PC-3 (cell line): Measurements from ENCODE around the gene ITGA8. TPM values are rescaled to one million over a fixed set of nuclear protein-coding genes. Genes with fewer than 3 reads are reported as not detected.

Experiments used
- ATAC-seq: fragments of 200-7000 bp; cut with Tn5 transposase; 2 replicates; pipeline ENCODE4 v1.9.1; 2020; ENCODE audit warnings: mild to moderate bottlenecking, moderate library complexity
- BruUV-seq: library from RNA; stranded (reverse); fragments of 400-500 nt; replicated peaks from 2 replicates; lab custom pipeline; 2021; lab: Mats Ljungman, UMichigan
- CTCF ChIA-PET: fragments of 300-600 bp; sonication (Branson Sonifier 250); formaldehyde crosslinking; loops from one replicate; lab custom pipeline; 2022; ENCODE audit warnings: antibody characterized with exemption; lab: Charles Lee
- POLR2A ChIA-PET: fragments of 300-600 bp; sonication (Branson Sonifier 250); formaldehyde crosslinking; loops from one replicate; lab custom pipeline; 2022; ENCODE audit warnings: antibody characterized with exemption; ENCODE audit not compliant: unreplicated experiment; lab: Charles Lee
- DNase-seq: peaks from one replicate; pipeline ENCODE4 v3.0.0-alpha.2; 2015
- H2AFZ ChIP-seq: fragments of 300-600 bp; sonication (generic); 2 replicates; pipeline ENCODE4 v1.6.0; 2016; ENCODE audit warnings: antibody characterized with exemption, low read length
- H3F3A ChIP-seq: fragments of 300-600 bp; sonication (generic); one replicate; pipeline ENCODE4 v1.6.0; 2017; ENCODE audit warnings: antibody characterized with exemption, low read length, control low read depth, mild to moderate bottlenecking; ENCODE audit not compliant: unreplicated experiment
- H3K27ac ChIP-seq: fragments of 300-600 bp; sonication (generic); 2 replicates; pipeline ENCODE4 v1.5.1; 2016; ENCODE audit warnings: mild to moderate bottlenecking, low read length
- H3K27me3 ChIP-seq: fragments of 300-600 bp; sonication (generic); 2 replicates; pipeline ENCODE4 v1.6.1; 2016; ENCODE audit warnings: low read length, mixed read lengths
- H3K36me3 ChIP-seq: fragments of 300-600 bp; sonication (generic); 2 replicates; pipeline ENCODE4 v1.6.1; 2016; ENCODE audit warnings: low read depth, mixed run types, low read length, mixed read lengths
- H3K4me1 ChIP-seq: fragments of 300-600 bp; sonication (generic); 2 replicates; pipeline ENCODE4 v1.5.1; 2016; ENCODE audit warnings: low read length; ENCODE audit not compliant: insufficient read depth
- H3K4me2 ChIP-seq: fragments of 300-600 bp; sonication (generic); 2 replicates; pipeline ENCODE4 v1.6.0; 2016; ENCODE audit warnings: low read length
- H3K4me3 ChIP-seq: fragments of 300-600 bp; sonication (generic); 2 replicates; pipeline ENCODE4 v1.5.1; 2016; ENCODE audit warnings: mild to moderate bottlenecking, low read length, mixed read lengths
- H3K79me2 ChIP-seq: fragments of 300-600 bp; sonication (generic); 2 replicates; pipeline ENCODE4 v1.6.1; 2017; ENCODE audit warnings: low read length, mixed read lengths
- H3K9ac ChIP-seq: fragments of 300-600 bp; sonication (generic); 2 replicates; pipeline ENCODE4 v1.6.0; 2016; ENCODE audit warnings: mild to moderate bottlenecking, low read length
- H3K9me2 ChIP-seq: fragments of 300-600 bp; sonication (generic); replicated peaks from 2 replicates; pipeline ENCODE4 v1.6.1; 2016; ENCODE audit warnings: mixed run types, low read length, mixed read lengths
- H3K9me3 ChIP-seq: fragments of 300-600 bp; sonication (generic); 2 replicates; pipeline ENCODE4 v1.6.1; 2016; ENCODE audit warnings: low read length, mixed read lengths
- H4K20me1 ChIP-seq: fragments of 300-600 bp; sonication (generic); 2 replicates; pipeline ENCODE4 v1.6.1; 2016; ENCODE audit warnings: low read length, mixed read lengths
- CTCF ChIP-seq: fragments of 300-600 bp; sonication (generic); conservative IDR thresholded peaks from 2 replicates; pipeline ENCODE4 v1.5.1; 2017; ENCODE audit warnings: antibody characterized with exemption, low read depth, mild to moderate bottlenecking, low read length
- EZH2 ChIP-seq: fragments of 300-600 bp; sonication (generic); IDR thresholded peaks from one replicate; pipeline ENCODE4 v1.6.1; 2017; ENCODE audit warnings: antibody characterized with exemption, mild to moderate bottlenecking, low read length; ENCODE audit not compliant: unreplicated experiment
- EZH2phosphoT487 ChIP-seq: fragments of 300-600 bp; sonication (generic); IDR thresholded peaks from 2 replicates; pipeline ENCODE4 v1.6.1; 2018; ENCODE audit warnings: mild to moderate bottlenecking, antibody characterized with exemption, low read length, borderline replicate concordance
- intact Hi-C: fragments of 100-400 bp; cut with micrococcal nuclease; formaldehyde crosslinking; loops from 2 replicates; pipeline ENCODE4 v1.9.0; 2023
- total RNA-seq: library from RNA; depleted of rRNA; stranded (reverse); fragments of >200 nt; gene quantifications from 2 replicates; pipeline ENCODE4 v1.2.3, GENCODE V29; 2014

The ITGA8 gene
- total RNA-seq, 1 experiment from 2014 or later: not detected

GRCh38 chr10:15591431-15591830, 128.3 kb downstream of the ITGA8 start:
- no TSS peak for BruUV-seq
- POLR2A ChIA-PET: no interaction called here
- no peaks in the 10 kb centered on the region for H3K79me2 ChIP-seq
- peaks cover 11% of the 10 kb centered on the region for H3K27me3 ChIP-seq
- H3K9ac ChIP-seq: no peak overlapping the region
- no peaks in the 10 kb centered on the region for H3K4me1 ChIP-seq
- H4K20me1 ChIP-seq: no peaks in the 10 kb centered on the region
- H3K36me3 ChIP-seq: no peaks in the 10 kb centered on the region
- no peak overlapping the region for H2AFZ ChIP-seq
- no peaks in the 10 kb centered on the region for H3F3A ChIP-seq
- no peak for ATAC-seq
- no peak overlapping the region for H3K27ac ChIP-seq
- intact Hi-C loops: no loop called here
- CTCF ChIA-PET: no interaction called here
- no peak overlapping the region for H3K4me2 ChIP-seq
- H3K9me3 ChIP-seq: no peaks in the 10 kb centered on the region
- no peak overlapping the region for H3K4me3 ChIP-seq
- H3K9me2 ChIP-seq: no peaks in the 10 kb centered on the region
- TF ChIP-seq EZH2phosphoT487 (no peak), EZH2 (no peak), CTCF (no peak)
- DNase-seq: no peak

GRCh38 chr10:15588635-15589508, 130.8 kb downstream of the ITGA8 start:
- ChIA-PET POLR2A (no interaction called here), CTCF (interaction anchor here (0.5 kb wide), 1 partner anchor 561 kb away, joined by 4 read pairs; no protein-coding TSS in a partner anchor)
- Histone ChIP-seq H3K9me2 (no peaks in the 10 kb centered on the region), H3F3A (no peaks in the 10 kb centered on the region), H3K4me2 (no peak overlapping the region), H3K27me3 (peaks cover under 1% of the 10 kb centered on the region; the same call in 1 of the 2 replicates), H4K20me1 (no peaks in the 10 kb centered on the region), H3K79me2 (no peaks in the 10 kb centered on the region), H3K27ac (no peak overlapping the region), H3K36me3 (no peaks in the 10 kb centered on the region), H3K4me1 (no peaks in the 10 kb centered on the region), H3K9me3 (no peaks in the 10 kb centered on the region), H3K4me3 (no peak overlapping the region), H3K9ac (no peak overlapping the region), H2AFZ (no peak overlapping the region)
- intact Hi-C loops: no loop called here
- no TSS peak for BruUV-seq
- DNase-seq (no peak), ATAC-seq (no peak)
- no peak for TF ChIP-seq EZH2
- TF ChIP-seq CTCF: no peak
- no peak for TF ChIP-seq EZH2phosphoT487

GRCh38 chr10:15588151-15588550, 131.6 kb downstream of the ITGA8 start:
- intact Hi-C loops: no loop called here
- Histone ChIP-seq H3K9me2 (no peaks in the 10 kb centered on the region), H3K27ac (no peak overlapping the region), H3K27me3 (no peaks in the 10 kb centered on the region; the same call in 1 of the 2 replicates), H3K9me3 (no peaks in the 10 kb centered on the region), H4K20me1 (no peaks in the 10 kb centered on the region), H3K4me1 (no peaks in the 10 kb centered on the region), H3K36me3 (no peaks in the 10 kb centered on the region), H3K9ac (no peak overlapping the region), H2AFZ (no peak overlapping the region), H3K79me2 (no peaks in the 10 kb centered on the region), H3K4me2 (no peak overlapping the region), H3K4me3 (no peak overlapping the region), H3F3A (no peaks in the 10 kb centered on the region)
- TF ChIP-seq EZH2: no peak
- no peak for TF ChIP-seq CTCF
- no peak for TF ChIP-seq EZH2phosphoT487
- DNase-seq (no peak), ATAC-seq (no peak)
- no TSS peak for BruUV-seq
- ChIA-PET CTCF (interaction anchor here (0.5 to 0.6 kb wide), 2 partner anchors 8 to 561 kb away, joined by 3 to 4 read pairs; no protein-coding TSS in a partner anchor), POLR2A (no interaction called here)
